Measurements from ENCODE around the gene NPY4R2.
"Not testable (repeated sequence)": the region's sequence is repeated elsewhere in the genome, so short reads cannot be mapped to it uniquely, and the experiment has no call there.

NPY4R2 gene

GRCh38 chr10:47972077-47972476 is 53.6 kb downstream of the NPY4R2 start:
- not testable (repeated sequence) for DNase-seq (ENCODE audit: low read depth, low spot score); H3K4me3 ChIP-seq (ENCODE audit: low read length)

All from Jurkat, Clone E6-1 (cell line).